IMR-90 (cell line): ENCODE measurements around the gene IMP3. TPM values are rescaled to one million over a fixed set of nuclear protein-coding genes. Genes with fewer than 3 reads are reported as not detected.

Experiments used
- ATAC-seq: fragments of 200-7000 bp; cut with Tn5 transposase; 2 replicates; pipeline ENCODE4 v1.9.1; 2020; ENCODE audit warnings: low read depth, mild to moderate bottlenecking, moderate library complexity
- BruUV-seq: library from RNA; stranded (reverse); fragments of 400-500 nt; replicated peaks from 2 replicates; lab custom pipeline; 2021; lab: Mats Ljungman, UMichigan
- CTCF ChIA-PET: fragments of 300-600 bp; formaldehyde crosslinking; extraction: SDS; loops from one replicate; lab custom pipeline; 2021; ENCODE audit warnings: antibody characterized with exemption; lab: Yijun Ruan, JAX
- POLR2A ChIA-PET: fragments of 300-600 bp; sonication (Branson Sonifier 250); formaldehyde crosslinking; loops from one replicate; lab custom pipeline; 2022; ENCODE audit warnings: antibody characterized with exemption; ENCODE audit not compliant: unreplicated experiment; lab: Charles Lee
- DNase-seq: peaks from one replicate; pipeline ENCODE4 v3.0.0; 2013
- H2AFZ ChIP-seq: replicated peaks from 2 replicates; pipeline ENCODE3; 2013; ENCODE audit warnings: low read length, mild to moderate bottlenecking; ENCODE audit not compliant: poor library complexity
- H2AK5ac ChIP-seq: 2 replicates; pipeline ENCODE4 v1.6.1; 2013; ENCODE audit warnings: low read depth, low read length, inconsistent platforms
- H2AK9ac ChIP-seq: replicated peaks from 2 replicates; pipeline ENCODE3; 2013; ENCODE audit warnings: mild to moderate bottlenecking, low read depth, low read length, moderate library complexity; ENCODE audit not compliant: poor library complexity
- H2BK120ac ChIP-seq: 2 replicates; pipeline ENCODE4 v1.6.1; 2013; ENCODE audit warnings: low read depth, low read length, inconsistent platforms
- H2BK15ac ChIP-seq: 3 replicates; pipeline ENCODE4 v1.6.1; 2013; ENCODE audit warnings: low read depth, low read length, inconsistent platforms
- H2BK20ac ChIP-seq: 2 replicates; pipeline ENCODE4 v1.6.1; 2013; ENCODE audit warnings: low read depth, mild to moderate bottlenecking, inconsistent platforms, low read length, moderate library complexity
- H2BK5ac ChIP-seq: 2 replicates; pipeline ENCODE4 v1.6.1; 2013; ENCODE audit warnings: mild to moderate bottlenecking, low read depth, low read length, inconsistent platforms; ENCODE audit not compliant: poor library complexity, severe bottlenecking
- H3K14ac ChIP-seq: replicated peaks from 2 replicates; pipeline ENCODE4 v1.6.1; 2013; ENCODE audit warnings: low read depth, low read length, inconsistent platforms
- H3K18ac ChIP-seq: 2 replicates; pipeline ENCODE4 v1.6.1; 2013; ENCODE audit warnings: low read depth, low read length, control low read depth
- H3K23ac ChIP-seq: 2 replicates; pipeline ENCODE4 v1.6.1; 2013; ENCODE audit warnings: low read depth, low read length, inconsistent platforms
- H3K27ac ChIP-seq: 2 replicates; pipeline ENCODE4 v1.5.1; 2013; ENCODE audit warnings: mild to moderate bottlenecking, control low read depth, low read length; ENCODE audit not compliant: insufficient read depth
- H3K27me3 ChIP-seq: 2 replicates; pipeline ENCODE4 v1.6.1; 2013; ENCODE audit warnings: low read length; ENCODE audit not compliant: control insufficient read depth, insufficient read depth
- H3K36me3 ChIP-seq: 2 replicates; pipeline ENCODE4 v1.6.1; 2013; ENCODE audit warnings: low read length, mixed read lengths; ENCODE audit not compliant: control insufficient read depth, insufficient read depth
- H3K4ac ChIP-seq: 2 replicates; pipeline ENCODE4 v1.6.1; 2013; ENCODE audit warnings: low read depth, low read length, inconsistent platforms
- H3K4me1 ChIP-seq: 2 replicates; pipeline ENCODE4 v1.6.1; 2013; ENCODE audit warnings: low read length, mixed read lengths; ENCODE audit not compliant: control insufficient read depth, insufficient read depth
- H3K4me2 ChIP-seq: 2 replicates; pipeline ENCODE4 v1.6.1; 2013; ENCODE audit warnings: low read depth, mild to moderate bottlenecking, control low read depth, low read length, moderate library complexity
- H3K4me3 ChIP-seq: 2 replicates; pipeline ENCODE4 v1.5.1; 2013; ENCODE audit warnings: low read depth, mild to moderate bottlenecking, control low read depth, low read length, moderate library complexity; ENCODE audit not compliant: insufficient read depth
- H3K56ac ChIP-seq: 2 replicates; pipeline ENCODE4 v1.6.1; 2013; ENCODE audit warnings: low read length, inconsistent platforms; ENCODE audit not compliant: insufficient read depth; ENCODE audit errors: extremely low read depth
- H3K79me1 ChIP-seq, 2 experiments: 2 replicates each; pipeline ENCODE4 v1.6.1; 2013; ENCODE audit warnings: low read length in 2 of 2, inconsistent platforms in 1 of 2, low read depth in 1 of 2
- H3K9ac ChIP-seq: 2 replicates; pipeline ENCODE4 v1.6.1; 2013; ENCODE audit warnings: low read depth, low read length, control low read depth
- H3K9me1 ChIP-seq: 2 replicates; pipeline ENCODE4 v1.6.1; 2013; ENCODE audit warnings: low read length, inconsistent platforms; ENCODE audit not compliant: insufficient read depth
- H3K9me3 ChIP-seq: 2 replicates; pipeline ENCODE4 v1.6.1; 2013; ENCODE audit warnings: low read length; ENCODE audit not compliant: control insufficient read depth, insufficient read depth
- H4K20me1 ChIP-seq: 2 replicates; pipeline ENCODE4 v1.6.1; 2013; ENCODE audit warnings: low read length, inconsistent platforms; ENCODE audit not compliant: insufficient read depth
- H4K5ac ChIP-seq: 2 replicates; pipeline ENCODE4 v1.6.1; 2013; ENCODE audit warnings: mild to moderate bottlenecking, low read depth, low read length, control low read depth
- H4K8ac ChIP-seq, 2 experiments: 2 replicates each; pipeline ENCODE4 v1.6.1; 2013; ENCODE audit warnings: low read depth in 2 of 2, low read length in 2 of 2, control low read depth in 1 of 2, inconsistent platforms in 1 of 2
- H4K91ac ChIP-seq: 2 replicates; pipeline ENCODE4 v1.6.1; 2013; ENCODE audit warnings: low read depth, low read length, inconsistent platforms; ENCODE audit not compliant: insufficient read depth
- CEBPB ChIP-seq: IDR thresholded peaks from 2 replicates; pipeline ENCODE4 v1.6.1; 2012; ENCODE audit warnings: low read depth, low read length, improper control_type of control experiment
- CHD1 ChIP-seq: IDR thresholded peaks from 2 replicates; pipeline ENCODE4 v1.6.1; 2012; ENCODE audit warnings: low read depth, low read length, improper control_type of control experiment
- CTCF ChIP-seq: conservative IDR thresholded peaks from 2 replicates; pipeline ENCODE4 v1.5.1; 2012; ENCODE audit warnings: mild to moderate bottlenecking, low read depth, low read length, improper control_type of control experiment
- ELK1 ChIP-seq: fragments of 150-350 bp; IDR thresholded peaks from 2 replicates; pipeline ENCODE4 v1.6.1; 2016; ENCODE audit warnings: low read depth, mild to moderate bottlenecking, low read length, moderate library complexity, borderline replicate concordance
- MAFK ChIP-seq: IDR thresholded peaks from 2 replicates; pipeline ENCODE4 v1.6.1; 2012; ENCODE audit warnings: low read depth, low read length, improper control_type of control experiment
- MAZ ChIP-seq: IDR thresholded peaks from 2 replicates; pipeline ENCODE4 v1.6.1; 2012; ENCODE audit warnings: low read depth, mild to moderate bottlenecking, low read length, improper control_type of control experiment, moderate library complexity, borderline replicate concordance
- NFE2L2 ChIP-seq: fragments of 150-350 bp; IDR thresholded peaks from 2 replicates; pipeline ENCODE4 v1.6.1; 2016; ENCODE audit warnings: low read depth, mild to moderate bottlenecking, low read length
- RAD21 ChIP-seq: IDR thresholded peaks from 2 replicates; pipeline ENCODE4 v1.6.1; 2012; ENCODE audit warnings: low read length, improper control_type of control experiment
- RCOR1 ChIP-seq: IDR thresholded peaks from 2 replicates; pipeline ENCODE4 v1.6.1; 2012; ENCODE audit warnings: mild to moderate bottlenecking, low read length, improper control_type of control experiment; ENCODE audit not compliant: insufficient replicate concordance
- SMC3 ChIP-seq: fragments of 150-350 bp; IDR thresholded peaks from 2 replicates; pipeline ENCODE4 v1.6.1; 2016; ENCODE audit warnings: low read depth, mild to moderate bottlenecking, antibody characterized with exemption, low read length, moderate library complexity
- USF2 ChIP-seq: fragments of 150-350 bp; IDR thresholded peaks from 2 replicates; pipeline ENCODE4 v1.6.1; 2017; ENCODE audit warnings: mild to moderate bottlenecking, antibody characterized with exemption, low read length, low read depth
- WGBS, 2 experiments: methylation state at CpG; one replicate each; pipeline versions ENCODE4 v1.1.5 to v1.1.7; 2013; ENCODE audit warnings: missing lambda C conversion rate in 2 of 2; ENCODE audit not compliant: insufficient read length in 1 of 2; ENCODE audit errors: extremely low coverage in 2 of 2; 5-methylcytosine and 5-hydroxymethylcytosine counted together
- dilution Hi-C: fragments of 300-500 bp; cut with HindIII; formaldehyde crosslinking; loops from one replicate; pipeline ENCODE4 v1.14.3; 2018; ENCODE audit warnings: low sequenced_read_pairs; ENCODE audit not compliant: unreplicated experiment
- in situ Hi-C: fragments of 300-500 bp; cut with MboI; formaldehyde crosslinking; loops from 3 replicates; pipeline ENCODE4 v1.14.3; 2019; ENCODE audit warnings: low sequenced_read_pairs, inconsistent platforms, mixed read lengths
- intact Hi-C: fragments of 100-400 bp; cut with micrococcal nuclease; formaldehyde crosslinking; loops from 2 replicates; pipeline ENCODE4 v1.10.0; 2022
- polyA plus RNA-seq, 3 experiments: library from polyadenylated mRNA; depleted of rRNA; stranded (reverse); fragments of >200 nt; gene quantifications; 2 replicates each; pipeline ENCODE4 v1.2.3, GENCODE V29; 2012; ENCODE audit warnings: low replicate concordance in 1 of 3
- total RNA-seq: library from RNA; depleted of rRNA; stranded (reverse); fragments of >200 nt; gene quantifications from 2 replicates; pipeline ENCODE4 v1.2.3, GENCODE V29; 2012

The IMP3 gene
- total and polyA plus RNA-seq, 2 of the 4 experiments (the other 2 are of a cell fraction): 42.1 to 59.3 TPM

GRCh38 chr15:75685195-75685594 is 45.2 kb upstream of the IMP3 start:
- no peak overlapping the region for H2BK15ac ChIP-seq
- H4K91ac ChIP-seq: no peak overlapping the region
- intact Hi-C loops (no loop called here), in situ Hi-C loops (loop anchor here (5.0 kb wide), 2 partner anchors 47 to 122 kb away; no protein-coding TSS in a partner anchor), dilution Hi-C loops (no loop called here)
- CTCF ChIA-PET: no interaction called here
- H3K9me1 ChIP-seq: peaks cover 4% of the 10 kb centered on the region; the same call in 1 of the 2 replicates
- H3K9me3 ChIP-seq: no peaks in the 10 kb centered on the region
- H3K23ac ChIP-seq: no peak overlapping the region
- H2BK120ac ChIP-seq: no peak overlapping the region
- ATAC-seq (no peak), DNase-seq (no peak)
- H4K5ac ChIP-seq: no peak overlapping the region
- H4K8ac ChIP-seq: no peak overlapping the region
- no peak overlapping the region for H2BK20ac ChIP-seq
- BruUV-seq: no TSS peak
- no peak for TF ChIP-seq CHD1
- TF ChIP-seq RCOR1: no peak
- TF ChIP-seq MAFK: no peak
- TF ChIP-seq CEBPB: no peak
- TF ChIP-seq USF2: no peak
- no peak for TF ChIP-seq NFE2L2
- TF ChIP-seq CTCF: no peak
- no peak for TF ChIP-seq RAD21
- no peak for TF ChIP-seq ELK1
- TF ChIP-seq MAZ: no peak
- TF ChIP-seq SMC3: no peak
- H2AFZ ChIP-seq: no peak overlapping the region
- no peaks in the 10 kb centered on the region for H3K4me1 ChIP-seq
- H3K14ac ChIP-seq: no peak overlapping the region
- H2BK5ac ChIP-seq: no peak overlapping the region
- H3K9ac ChIP-seq: no peak overlapping the region
- POLR2A ChIA-PET: no interaction called here
- no peak overlapping the region for H3K56ac ChIP-seq
- peaks cover 10% of the 10 kb centered on the region for H4K20me1 ChIP-seq
- 97% methylated on average over 5 of the region's 12 CpGs; no CpG with 5 or more reads in 1 of the 2 experiments for WGBS, 2 experiments
- no peak overlapping the region for H3K4me3 ChIP-seq
- no peak overlapping the region for H3K27ac ChIP-seq
- H3K18ac ChIP-seq: no peak overlapping the region
- peaks cover 6 to 36% of the 10 kb centered on the region in 2 experiments; a peak in 3 of 4 replicates for H3K79me1 ChIP-seq
- peaks cover 20% of the 10 kb centered on the region for H3K36me3 ChIP-seq
- no peak overlapping the region for H2AK5ac ChIP-seq
- no peak overlapping the region for H3K4ac ChIP-seq
- no peak overlapping the region for H2AK9ac ChIP-seq
- no peak overlapping the region for H3K4me2 ChIP-seq
- H3K27me3 ChIP-seq: no peaks in the 10 kb centered on the region
